HG02840 (cell line): ENCODE measurements around the gene FAM228A.
"Not testable (repeated sequence)": the region's sequence is repeated elsewhere in the genome, so short reads cannot be mapped to it uniquely, and the experiment has no call there.

Experiments used
- ATAC-seq: cut with Tn5 transposase; IDR thresholded peaks from one replicate; pipeline ENCODE4 v1.9.1; 2021; ENCODE audit warnings: mild to moderate bottlenecking, moderate library complexity, moderate number of reproducible peaks; ENCODE audit not compliant: unreplicated experiment, low FRiP score

Gene FAM228A

DNA sequence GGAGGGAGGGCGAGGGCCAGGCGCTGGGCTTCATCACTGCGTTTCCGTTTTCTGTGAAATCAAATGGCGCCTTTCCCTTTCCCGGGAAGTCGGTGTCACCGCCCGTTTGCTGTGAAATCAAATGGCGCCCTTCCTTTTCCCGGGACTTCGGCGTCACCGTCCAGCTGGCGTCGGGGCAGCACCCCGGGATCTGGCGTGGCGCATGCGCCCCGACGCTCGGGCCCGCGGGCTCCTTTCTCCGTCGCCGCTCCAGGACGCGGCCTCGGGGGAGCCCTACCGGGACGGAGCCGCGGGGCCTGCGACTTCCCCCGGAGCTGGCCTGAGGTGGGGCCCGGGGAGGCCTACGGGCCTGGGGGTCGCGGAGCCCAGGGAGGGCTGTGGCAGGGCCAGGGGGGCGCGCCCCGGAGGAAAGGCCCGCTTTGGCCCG, at the start of gene FAM228A:
Gene FAM228A (plus strand): TSS at position 203 of the 427 bp plus-strand sequence. CDS start 428 bp downstream, outside the sequence.
- ATAC-seq, result no peak

DNA sequence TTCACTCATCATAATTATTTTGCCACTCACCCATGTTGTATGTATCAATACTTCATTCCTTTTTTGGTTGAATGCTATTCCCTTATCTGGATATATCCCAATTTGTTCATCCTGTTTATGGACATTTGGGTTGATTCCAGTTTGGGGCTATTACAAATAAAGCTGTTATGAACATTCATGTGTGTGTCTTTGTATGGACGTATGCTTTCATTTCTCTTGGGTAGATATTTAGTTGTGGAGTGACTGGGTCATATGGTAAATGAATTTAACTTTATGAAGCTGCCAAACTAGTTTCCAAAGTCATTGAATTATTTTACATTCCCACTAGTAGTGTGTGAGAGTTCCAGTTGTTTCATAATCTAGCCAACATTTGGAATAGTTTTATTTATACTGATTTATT, 48.9 kb upstream of the FAM228A start:
- no peak for ATAC-seq

DNA sequence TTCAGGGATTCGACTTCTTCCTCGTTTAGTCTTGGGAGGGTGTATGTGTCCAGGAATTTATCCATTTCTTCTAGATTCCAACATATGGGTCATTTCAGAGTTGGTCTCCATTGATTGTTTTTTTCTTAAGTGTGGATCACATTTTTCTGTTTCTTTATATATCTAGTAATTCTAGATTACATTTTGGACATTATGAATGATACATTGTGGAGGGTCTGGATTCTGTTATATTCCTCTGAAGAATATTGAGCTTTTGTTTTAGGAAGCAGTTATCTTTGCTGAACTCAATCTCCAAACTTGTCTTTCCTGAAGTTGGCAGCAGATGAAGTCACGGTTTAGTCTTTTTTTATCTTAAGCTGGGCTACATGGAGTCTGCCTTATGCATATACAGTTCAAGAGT, 42.3 kb upstream of the FAM228A start:
- no peak for ATAC-seq

DNA sequence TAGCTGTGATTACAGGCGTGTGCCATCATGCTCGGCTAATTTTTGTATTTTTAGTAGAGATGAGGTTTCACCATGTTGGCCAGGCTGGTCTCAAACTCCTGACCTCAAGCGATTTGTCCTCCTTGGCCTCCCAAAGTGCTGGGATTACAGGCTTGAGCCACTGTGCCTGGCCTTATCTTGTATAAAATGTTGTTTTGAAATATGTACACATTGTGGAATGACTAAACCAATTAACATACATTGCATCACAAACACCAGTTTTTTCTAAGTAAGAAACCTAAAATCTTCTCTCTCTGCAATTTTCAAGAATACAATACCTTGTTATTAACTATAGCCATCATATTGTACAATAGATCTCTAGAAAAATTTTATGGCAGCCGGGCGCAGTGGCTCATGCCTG, 34.5 kb upstream of the FAM228A start:
- ATAC-seq, result not testable (repeated sequence)

DNA sequence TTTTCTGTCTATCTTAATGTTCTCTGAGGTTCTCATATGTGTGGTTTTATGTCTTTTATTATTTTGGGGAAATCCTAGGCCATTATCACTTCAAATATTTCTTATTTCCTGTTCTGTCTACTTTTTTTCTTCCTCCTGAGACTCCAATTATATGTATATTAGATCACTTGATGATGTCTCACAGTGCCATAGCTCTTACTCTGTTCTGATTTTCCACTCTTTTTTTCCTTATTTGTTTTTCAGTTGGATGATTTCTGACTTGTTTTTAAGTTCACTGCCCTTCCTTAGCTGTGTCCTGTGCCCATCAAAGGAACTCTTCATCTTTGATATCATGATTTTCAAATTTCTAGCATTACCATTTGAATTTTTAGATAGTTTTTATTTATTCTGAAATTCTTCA, 27.5 kb upstream of the FAM228A start:
- ATAC-seq, result no peak

DNA sequence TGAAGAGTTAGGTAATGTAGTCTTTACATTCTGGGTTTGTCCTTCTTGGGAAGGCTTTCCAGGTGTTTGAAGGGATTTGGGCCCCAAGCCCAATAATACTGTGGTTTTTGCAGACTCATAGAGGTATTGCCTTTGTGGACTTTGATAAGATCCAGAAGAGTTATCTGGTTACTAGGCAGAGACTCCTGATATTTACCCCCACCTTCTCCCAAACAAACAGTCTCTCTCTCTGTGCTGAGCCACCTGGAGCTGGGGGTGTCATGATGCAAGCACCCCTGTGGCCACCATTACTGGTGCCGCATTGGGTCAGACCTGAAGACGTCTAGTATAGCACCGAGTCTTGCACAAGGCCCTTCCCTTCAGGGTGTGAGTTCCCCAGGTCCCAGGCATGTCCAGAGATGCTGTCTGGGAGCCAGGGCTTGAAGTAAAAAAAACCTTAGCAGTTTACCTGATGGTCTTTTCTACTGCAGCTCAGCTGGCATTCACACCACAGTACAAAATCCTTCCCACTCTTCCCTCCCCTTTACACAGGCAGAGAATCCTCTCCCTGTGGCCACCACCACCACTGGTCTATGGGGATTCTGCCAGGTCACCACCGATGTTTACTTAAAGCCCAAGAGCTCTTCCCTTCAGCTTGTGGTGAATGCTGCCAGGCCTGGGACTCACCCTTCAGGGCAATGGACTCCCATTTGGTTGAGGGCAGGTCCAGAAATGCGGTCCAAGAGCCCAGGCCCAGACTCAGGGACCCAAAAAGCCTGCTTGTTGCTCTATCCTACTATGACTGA, 22.2 kb upstream of the FAM228A start:
- no peak for ATAC-seq

DNA sequence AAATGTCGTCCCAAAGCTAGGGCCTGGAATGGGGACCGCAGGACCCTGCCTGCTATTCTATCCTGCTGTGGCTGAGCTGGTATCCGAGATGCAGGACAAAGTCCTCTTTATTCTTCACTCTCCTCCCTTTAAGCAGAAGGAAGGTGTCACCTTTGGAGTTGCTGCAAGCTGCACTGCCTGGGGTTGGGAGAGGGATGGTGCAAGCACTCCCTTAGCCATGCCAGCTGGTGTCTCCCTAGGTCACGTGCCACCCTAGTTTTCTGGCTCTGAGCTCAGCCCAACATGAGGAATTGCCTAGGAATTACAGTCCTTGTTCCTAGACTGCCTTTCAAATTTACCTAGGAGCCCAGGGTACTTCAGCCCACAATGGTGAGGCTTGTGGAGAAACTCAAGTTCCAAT, 21.4 kb upstream of the FAM228A start:
- no peak for ATAC-seq

DNA sequence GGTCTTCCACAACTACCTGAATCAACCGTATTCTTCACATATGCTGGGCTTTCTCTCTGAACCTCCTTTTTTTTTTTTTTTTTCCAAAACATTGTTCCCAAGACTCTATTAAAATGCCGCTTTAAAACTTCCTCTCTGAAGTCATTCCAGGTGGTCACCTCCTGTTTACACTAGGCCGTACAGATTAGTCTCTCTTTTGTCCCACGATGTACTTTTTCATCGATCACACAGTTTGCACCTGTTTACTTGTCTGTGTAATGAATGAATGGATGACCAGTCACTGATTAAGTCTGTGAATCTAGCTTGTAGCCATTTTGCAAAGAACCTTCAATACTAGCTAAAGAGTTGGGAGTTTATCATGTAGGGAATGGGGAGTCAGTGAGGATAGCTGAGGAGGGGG, 16.7 kb upstream of the FAM228A start:
- no peak for ATAC-seq

DNA sequence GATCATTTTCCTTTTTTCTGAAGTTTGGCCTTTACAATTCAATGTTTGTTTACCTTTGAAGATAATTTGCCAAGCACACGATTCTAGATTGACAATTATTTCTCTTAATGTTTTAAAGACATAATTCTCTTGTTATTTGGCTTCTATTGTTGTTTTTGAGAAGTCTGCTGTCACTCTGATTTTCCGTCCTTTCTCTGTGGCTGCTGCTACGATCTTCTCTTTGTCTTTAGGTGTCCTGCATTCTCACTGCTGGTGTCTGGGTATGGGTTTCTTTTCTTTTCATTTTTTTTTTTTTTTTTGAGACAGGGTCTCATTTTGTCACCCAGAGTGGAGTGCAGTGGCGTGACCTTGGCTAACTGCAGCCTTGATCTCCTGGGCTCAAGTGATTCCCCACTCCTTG, 15.1 kb upstream of the FAM228A start:
- no peak for ATAC-seq

DNA sequence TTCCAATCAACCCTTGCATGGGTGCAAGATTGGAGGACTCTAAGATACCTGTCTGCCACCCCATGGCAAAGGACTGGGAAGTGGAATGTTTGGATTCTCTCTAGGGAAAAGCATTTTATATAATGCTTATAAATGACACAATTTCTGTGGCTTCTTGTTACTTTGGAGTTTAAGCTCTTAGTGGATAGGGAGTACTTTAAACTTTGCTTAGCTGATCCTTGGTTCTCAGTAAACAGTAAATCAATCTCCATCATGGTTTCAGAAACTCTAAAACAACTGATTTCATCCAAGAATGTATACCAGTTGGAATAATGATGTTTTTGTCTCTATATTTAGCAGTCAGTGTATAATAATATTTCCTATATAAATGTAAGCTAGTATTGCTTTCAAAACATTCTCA, 14.1 kb upstream of the FAM228A start:
- ATAC-seq, result no peak

DNA sequence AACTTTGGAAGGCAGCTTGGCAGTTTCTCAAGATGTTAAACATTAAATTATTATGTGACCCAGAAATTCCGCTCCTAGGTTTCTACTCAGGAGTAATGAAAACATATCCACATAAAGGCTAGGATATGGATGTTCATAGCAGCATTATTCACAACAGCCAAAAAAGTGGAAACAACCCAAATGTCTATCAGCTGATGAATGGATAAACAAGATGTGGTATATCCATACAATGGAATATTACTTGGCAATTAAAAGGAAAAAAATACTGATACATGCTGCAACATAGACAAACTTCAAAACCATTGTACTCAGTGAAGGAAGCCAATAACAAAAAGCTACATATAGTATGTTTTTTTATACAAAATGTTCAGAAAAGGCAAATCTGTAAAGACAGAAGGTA, 12.4 kb upstream of the FAM228A start:
- ATAC-seq, result no peak

DNA sequence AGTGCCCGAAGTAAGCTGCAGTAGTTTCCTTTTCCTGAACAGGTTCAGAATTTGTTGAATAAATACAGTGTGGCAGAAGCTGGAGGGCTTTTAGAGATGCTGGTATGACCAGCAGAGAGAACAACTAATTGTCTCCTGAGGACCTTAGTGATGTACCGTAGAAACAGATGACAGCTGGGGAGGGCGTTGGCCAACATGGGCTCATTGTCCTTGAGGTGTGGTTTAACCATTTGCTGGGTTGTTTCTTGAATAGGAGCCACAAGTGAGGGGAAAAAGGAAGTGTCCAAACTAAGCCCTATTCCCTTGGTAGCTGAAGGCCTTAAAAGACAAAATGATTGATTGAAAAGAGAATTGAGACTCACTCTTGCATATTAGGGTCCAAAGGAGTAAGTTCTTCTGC, 11.7 kb upstream of the FAM228A start:
- no peak for ATAC-seq

DNA sequence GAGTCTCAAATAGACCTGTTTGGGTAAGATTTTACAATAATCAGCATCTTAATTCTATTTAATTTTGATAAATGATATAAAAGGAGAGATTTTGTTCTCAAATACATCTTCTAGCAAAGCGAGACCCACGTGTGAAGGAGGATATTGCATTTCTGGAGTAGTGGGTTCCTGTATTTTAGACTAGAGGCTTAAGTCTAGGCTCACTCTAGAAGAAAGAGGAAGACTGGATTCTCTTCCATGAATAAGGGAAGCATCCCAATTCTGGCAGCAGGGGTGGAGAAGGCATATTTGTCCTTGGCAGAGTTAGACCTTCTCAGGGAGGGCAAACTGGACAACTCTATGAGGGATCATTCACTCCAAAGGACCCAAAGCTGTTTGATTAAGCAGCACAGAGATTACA, 11.3 kb upstream of the FAM228A start:
- no peak for ATAC-seq

DNA sequence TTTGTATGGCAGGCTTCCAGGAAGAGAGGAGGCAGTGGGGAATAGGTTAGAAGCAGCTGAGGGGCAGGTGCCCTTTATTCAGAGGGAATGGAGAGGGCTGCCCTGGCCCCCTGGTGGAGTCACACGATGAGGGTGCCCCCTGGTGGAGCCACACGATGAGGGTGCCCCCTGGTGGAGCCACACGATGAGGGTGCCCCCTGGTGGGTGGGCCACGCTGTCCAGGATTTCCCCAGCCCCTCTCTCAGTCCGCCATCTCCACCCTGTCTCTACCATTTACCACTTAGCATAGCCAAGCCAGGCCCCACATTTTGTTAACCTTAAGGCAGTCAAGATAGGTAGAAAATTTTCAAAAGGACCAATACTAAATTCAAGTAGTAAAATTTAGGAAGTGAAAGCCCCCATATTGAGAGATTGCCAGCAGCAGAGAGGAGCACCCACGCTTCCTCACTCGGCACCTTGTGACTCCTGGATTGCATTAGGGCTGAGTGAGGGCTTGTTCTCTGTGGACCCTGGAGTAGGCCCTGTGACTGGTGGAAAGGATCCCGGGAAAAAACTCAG, 10.4 kb upstream of the FAM228A start:
- ATAC-seq, result no peak

DNA sequence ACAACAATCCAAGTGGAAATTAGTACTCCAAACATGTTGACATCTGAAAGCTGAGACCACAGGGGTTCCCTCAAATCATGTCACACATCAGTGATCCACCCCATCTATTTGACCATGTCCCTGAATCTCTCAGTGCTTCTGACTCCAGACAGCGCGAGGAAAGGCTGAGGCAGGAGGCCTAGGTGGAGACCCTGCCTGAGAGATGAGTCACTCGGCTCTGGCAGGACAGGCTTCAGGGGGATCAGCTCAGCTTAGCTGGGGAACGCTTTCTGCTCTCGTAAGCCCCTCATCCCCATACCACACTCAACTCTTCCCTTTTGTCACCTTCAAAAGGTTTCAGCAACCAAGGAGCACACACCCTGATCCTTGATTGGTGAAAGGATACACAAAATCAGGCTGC, 5.8 kb upstream of the FAM228A start:
- no peak for ATAC-seq

DNA sequence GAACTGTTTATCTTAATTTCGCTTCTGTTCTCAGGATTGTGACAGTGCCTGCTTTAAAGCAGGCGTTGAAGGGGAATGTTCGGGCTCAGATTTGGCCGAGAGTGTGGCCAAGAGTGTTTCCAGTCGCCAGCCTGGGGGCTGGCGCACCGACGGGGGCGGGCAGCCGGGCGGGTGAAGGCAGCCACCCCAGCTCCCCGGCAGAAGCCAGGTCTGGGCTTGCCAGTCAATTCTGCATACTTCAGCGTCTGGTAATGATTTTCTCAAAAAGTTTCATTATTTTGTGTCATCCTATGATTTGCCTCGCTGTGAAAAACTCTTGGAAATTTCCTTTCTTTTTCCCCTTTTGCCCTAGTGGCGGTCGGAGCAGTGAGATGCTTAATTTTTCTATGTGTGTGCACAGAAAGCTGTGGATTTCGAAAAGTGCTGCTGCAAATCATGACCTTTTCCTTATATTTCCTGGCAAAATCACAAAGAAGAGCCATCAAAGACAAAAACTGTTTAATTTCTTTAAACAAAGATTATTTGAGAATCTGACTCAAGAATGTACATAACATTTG, 856 bp downstream of the FAM228A start:
- ATAC-seq, result no peak

DNA sequence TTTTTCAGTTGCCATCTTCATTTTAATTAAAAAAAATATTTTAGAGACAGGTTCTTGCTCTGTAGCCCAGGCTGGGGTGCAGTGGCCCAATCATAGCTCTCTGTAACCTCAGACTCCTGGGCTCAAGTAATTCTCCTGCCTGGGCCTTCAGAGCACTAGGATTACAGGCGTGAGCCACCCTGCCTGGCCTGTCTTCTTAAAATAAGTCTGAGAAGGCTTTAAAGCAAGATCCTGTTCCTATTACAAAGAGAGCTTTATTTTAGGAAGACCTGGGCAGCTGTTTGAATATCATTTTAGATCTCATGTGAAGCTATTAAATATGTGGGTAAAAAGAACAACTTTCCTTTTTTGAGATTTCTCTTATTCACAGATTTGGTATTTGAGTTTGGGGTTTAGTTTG, 1.5 kb downstream of the FAM228A start:
- ATAC-seq, result no peak

DNA sequence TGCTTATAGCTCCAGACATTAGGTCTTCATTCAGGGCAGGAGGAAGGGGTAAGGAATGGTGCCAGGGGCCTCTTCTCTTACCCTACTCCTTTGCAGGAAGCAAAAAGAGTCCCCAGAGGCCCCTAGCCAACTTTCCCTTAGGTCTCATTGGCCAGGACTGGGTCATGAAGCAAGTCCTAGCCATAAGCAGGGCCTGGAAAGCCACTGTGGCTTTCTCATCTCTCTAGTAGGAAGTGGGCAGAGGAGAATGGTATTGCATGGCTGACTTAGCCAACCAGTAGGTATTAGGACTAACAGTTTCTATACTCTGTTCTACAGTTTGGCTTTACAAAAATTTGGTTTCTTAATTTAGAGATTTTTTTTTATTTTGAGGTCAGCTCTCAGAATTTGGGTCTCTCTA, 4.8 kb downstream of the FAM228A start:
- ATAC-seq, result no peak

DNA sequence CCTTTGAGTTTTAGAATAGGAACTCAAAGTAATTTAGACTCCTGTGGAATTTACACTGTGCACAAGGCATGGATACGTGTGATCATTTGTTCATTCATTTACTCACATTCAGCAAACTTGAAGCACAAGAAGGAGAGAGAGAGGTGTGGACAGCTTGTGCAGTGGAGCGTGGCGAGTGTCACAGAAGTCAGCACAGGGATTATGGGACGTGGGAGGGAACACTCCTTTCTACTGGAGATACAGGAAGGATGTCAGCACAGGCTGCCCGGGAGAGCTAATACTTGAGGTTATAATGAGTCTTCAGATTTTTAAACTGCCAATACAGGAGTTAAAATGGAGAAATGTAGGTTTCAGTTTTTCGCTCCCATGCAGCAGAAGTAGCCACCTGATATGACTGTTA, 7.0 kb downstream of the FAM228A start:
- ATAC-seq, result no peak

DNA sequence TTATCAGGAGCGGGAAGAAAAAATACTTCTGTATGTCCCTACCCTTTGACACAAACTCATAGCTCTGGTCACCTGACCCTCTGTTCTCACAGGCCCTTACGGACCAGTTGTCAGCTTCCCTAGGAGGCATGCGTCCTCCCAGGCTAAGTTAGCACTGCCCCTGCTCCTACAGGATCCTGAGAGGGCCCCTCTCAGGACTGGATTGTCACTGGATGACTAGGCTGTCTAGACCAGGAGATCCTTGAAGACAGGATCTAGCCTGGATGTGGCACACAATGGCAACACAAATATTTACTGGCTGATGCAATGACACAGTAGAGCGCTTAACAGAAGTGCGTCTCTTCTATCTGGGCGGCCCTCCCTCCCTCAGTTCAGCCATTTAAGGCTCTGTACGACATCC, 7.7 kb downstream of the FAM228A start:
- no peak for ATAC-seq

DNA sequence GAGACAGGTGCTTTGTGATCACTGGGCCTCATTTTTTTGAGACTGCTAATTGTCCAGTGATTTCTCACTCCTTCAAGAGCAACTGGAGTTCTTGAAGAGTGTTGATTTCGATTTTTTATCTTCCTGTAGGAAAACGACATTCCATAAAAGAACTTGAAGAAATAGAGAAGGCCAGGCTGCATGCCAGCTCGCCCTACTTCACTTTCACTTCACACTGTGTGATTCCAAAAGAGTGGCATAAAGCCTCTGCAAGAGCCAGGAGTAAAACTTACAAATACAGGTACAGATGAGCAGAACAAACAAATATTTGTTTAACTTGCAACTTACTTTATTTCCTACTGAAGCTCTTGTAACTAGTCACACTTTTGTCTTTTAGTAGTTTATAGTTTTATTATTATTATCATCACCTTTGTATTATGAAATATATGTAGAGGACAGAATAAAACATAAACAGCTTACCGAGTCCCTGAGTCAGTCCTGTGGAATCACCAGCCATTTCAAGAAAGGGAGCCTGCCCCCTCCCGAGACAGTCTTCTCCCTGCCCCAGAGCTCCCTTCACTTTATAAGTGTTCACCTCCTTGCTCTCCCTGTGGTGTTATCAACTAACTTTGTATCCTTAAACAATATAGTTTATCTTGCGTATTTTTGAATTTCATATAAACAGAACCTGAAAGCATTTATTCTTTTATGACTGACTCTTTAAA, 8.7 kb downstream of the FAM228A start:
- no peak for ATAC-seq
